GM12872 (cell line): Measurements from ENCODE around the gene RPS6KB1.
A peak's percentile ranks its signal among the peaks of the same experiment; 100 is the strongest.

Experiments used
- TF ChIP-seq, protein P1 (sequence below): IDR thresholded peaks from 3 replicates; pipeline ENCODE4 v1.5.1; 2011; ENCODE audit warnings: low read depth, mild to moderate bottlenecking, low read length, moderate library complexity; ENCODE audit not compliant: insufficient read depth

Gene RPS6KB1

GRCh38 chr17:59901604-59902003 lies 8.7 kb downstream of the RPS6KB1 start:
- TF ChIP-seq, protein P1, sequence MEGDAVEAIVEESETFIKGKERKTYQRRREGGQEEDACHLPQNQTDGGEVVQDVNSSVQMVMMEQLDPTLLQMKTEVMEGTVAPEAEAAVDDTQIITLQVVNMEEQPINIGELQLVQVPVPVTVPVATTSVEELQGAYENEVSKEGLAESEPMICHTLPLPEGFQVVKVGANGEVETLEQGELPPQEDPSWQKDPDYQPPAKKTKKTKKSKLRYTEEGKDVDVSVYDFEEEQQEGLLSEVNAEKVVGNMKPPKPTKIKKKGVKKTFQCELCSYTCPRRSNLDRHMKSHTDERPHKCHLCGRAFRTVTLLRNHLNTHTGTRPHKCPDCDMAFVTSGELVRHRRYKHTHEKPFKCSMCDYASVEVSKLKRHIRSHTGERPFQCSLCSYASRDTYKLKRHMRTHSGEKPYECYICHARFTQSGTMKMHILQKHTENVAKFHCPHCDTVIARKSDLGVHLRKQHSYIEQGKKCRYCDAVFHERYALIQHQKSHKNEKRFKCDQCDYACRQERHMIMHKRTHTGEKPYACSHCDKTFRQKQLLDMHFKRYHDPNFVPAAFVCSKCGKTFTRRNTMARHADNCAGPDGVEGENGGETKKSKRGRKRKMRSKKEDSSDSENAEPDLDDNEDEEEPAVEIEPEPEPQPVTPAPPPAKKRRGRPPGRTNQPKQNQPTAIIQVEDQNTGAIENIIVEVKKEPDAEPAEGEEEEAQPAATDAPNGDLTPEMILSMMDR = no peak

GRCh38 chr17:59903455-59903854 lies 10.5 kb downstream of the RPS6KB1 start:
- TF ChIP-seq, protein P1 = no peak

- TF ChIP-seq, protein P1 = no peak
Observed at GRCh38 chr17:59907467-59907866, 14.5 kb downstream of the RPS6KB1 start.

DNA sequence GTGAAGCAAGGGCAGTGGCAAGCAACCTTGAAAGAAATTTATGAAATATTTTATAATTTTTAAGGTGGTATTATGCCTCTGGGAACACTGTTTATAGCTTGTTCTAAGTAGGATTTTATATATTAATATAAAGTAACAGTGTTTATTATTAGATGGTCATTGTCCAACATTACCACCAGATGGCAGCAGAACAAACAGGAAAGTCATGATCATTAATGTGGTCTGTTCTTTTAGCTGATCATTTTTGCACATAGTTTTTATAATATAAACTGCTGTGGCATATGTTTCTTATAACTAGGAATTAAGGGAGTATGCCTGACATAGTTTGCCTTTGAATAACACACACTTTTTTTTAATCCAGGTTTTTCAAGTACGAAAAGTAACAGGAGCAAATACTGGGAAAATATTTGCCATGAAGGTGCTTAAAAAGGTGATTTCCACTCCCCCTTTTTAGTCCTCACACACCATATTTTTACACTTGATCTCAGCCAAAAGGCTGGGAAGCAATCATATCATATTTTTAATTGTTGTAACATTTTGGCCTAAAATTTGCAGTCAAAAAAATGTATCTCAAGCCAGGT lies 21.4 kb downstream of the RPS6KB1 start:
- TF ChIP-seq, protein P1 = peak; percentile 51

- TF ChIP-seq, protein P1 = no peak
Observed at GRCh38 chr17:59916446-59916845, 23.5 kb downstream of the RPS6KB1 start.

DNA sequence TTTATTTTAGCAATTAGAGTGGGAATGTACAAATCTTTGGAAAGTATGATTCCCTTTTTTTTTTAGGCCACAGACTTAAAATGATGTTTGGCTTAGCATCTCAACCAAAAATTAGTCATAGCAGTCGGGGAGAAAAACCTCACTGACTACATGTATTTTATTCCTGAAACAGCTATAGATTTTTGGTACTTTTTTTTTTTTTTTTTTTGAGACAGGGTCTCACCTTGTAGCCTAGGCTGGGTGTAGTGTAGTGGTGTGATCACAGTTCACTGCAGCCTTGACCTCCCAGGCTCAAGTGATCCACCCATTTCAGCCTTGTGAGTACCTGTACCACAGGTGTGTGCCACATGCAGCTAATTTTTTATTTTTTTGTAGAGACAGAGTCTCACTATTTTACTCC lies 48.2 kb downstream of the RPS6KB1 start:
- TF ChIP-seq, protein P1 = no peak

DNA sequence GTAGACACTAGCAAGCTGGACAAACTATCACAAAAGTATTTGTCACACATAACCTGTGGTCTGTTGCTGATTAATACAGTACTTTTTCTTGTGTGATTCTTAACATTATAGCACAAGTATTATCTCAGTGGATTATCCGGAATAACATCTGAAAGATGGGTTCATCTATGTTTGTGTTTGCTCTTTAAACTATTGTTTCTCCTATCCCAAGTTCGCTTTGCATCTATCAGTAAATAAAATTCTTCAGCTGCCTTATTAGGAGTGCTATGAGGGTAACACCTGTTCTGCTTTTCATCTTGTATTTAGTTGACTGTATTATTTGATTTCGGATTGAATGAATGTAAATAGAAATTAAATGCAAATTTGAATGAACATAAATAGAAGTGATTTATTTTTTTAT lies 57.1 kb downstream of the RPS6KB1 start:
- TF ChIP-seq, protein P1 = no peak
